ENCODE data around the gene NANOS3. TPM values are rescaled to one million over a fixed set of nuclear protein-coding genes. Genes with fewer than 3 reads are reported as not detected.

NANOS3 gene
- total and polyA plus RNA-seq, 2 of the 13 experiments (the other 11 are each of a cell fraction or from before 2014, with no cell fraction given): 0.21 TPM; not detected in 1

- TF ChIP-seq ZNF407 (CRISPR knock-in tag; IDR thresholded peaks at IDR 0.05; ENCODE audit: not compliant biosample characterization) (no peak), STAG1 (CRISPR knock-in tag; IDR thresholded peaks at IDR 0.05) (no peak), ZNF180 (CRISPR knock-in tag; IDR thresholded peaks at IDR 0.05; ENCODE audit: borderline replicate concordance, low read depth) (no peak), JUNB (CRISPR knock-in tag; IDR thresholded peaks at IDR 0.05; ENCODE audit: borderline replicate concordance) (no peak), ZMYM4 (CRISPR knock-in tag; IDR thresholded peaks at IDR 0.05) (no peak), TBL1XR1 (IDR thresholded peaks at IDR 0.05; ENCODE audit: borderline replicate concordance, low read length, partially characterized antibody) (no peak), TBP (CRISPR knock-in tag; IDR thresholded peaks at IDR 0.05) (no peak), HIC2 (CRISPR knock-in tag; IDR thresholded peaks at IDR 0.05; ENCODE audit: low read depth) (0 out of 2 replicates have a peak, but pooled peaks have one; percentile 44), ZNF331 (CRISPR knock-in tag; IDR thresholded peaks at IDR 0.05) (no peak), MTERF4 (CRISPR knock-in tag; IDR thresholded peaks at IDR 0.05) (no peak), CHD4 (IDR thresholded peaks at IDR 0.05; ENCODE audit: borderline replicate concordance, low read length) (peak; percentile 72; the same call in 1 of the 2 replicates), MZF1 (CRISPR knock-in tag; IDR thresholded peaks at IDR 0.05; ENCODE audit: borderline replicate concordance) (no peak), ZFX (CRISPR knock-in tag; IDR thresholded peaks at IDR 0.05; ENCODE audit: low read depth) (peak; percentile 7; the same call in 1 of the 2 replicates), ZNF746 (CRISPR knock-in tag; IDR thresholded peaks at IDR 0.05) (no peak), KDM1A (CRISPR knock-in tag; IDR thresholded peaks at IDR 0.05) (peak; percentile 78; the same call in 1 of the 2 replicates), MBD4 (IDR thresholded peaks at IDR 0.05; ENCODE audit: borderline replicate concordance, low read length) (no peak), RCOR2 (CRISPR knock-in tag; IDR thresholded peaks at IDR 0.05) (0 out of 2 replicates have a peak, but pooled peaks have one; percentile 30)
These were observed 33.6 kb upstream of the NANOS3 start (continued) for GRCh38 chr19:13843104-13843921.

Data from HepG2 (cell line).